Kidney (tissue), 14 donors: ENCODE data around the gene SLC23A1. TPM values are rescaled to one million over a fixed set of nuclear protein-coding genes. Genes with fewer than 3 reads are reported as not detected.

Experiments
- DNase-seq, 5 donors: peaks; one replicate each; pipeline ENCODE4 v3.0.0-alpha.2; 2013 to 2020
- FAIRE-seq: peaks from 2 replicates; lab custom pipeline; 2012; peaks lifted over from hg19 to GRCh38; lab: Jason Lieb, UNC
- H3K27ac ChIP-seq, 2 donors: one replicate each; pipeline ENCODE4 v1.7.0; 2013; ENCODE audit warnings: low read depth in 2 of 2, low read length in 2 of 2, inconsistent platforms in 1 of 2
- H3K27me3 ChIP-seq: one replicate; pipeline ENCODE4 v1.7.1; 2013; ENCODE audit warnings: low read length, inconsistent platforms; ENCODE audit not compliant: control insufficient read depth, insufficient read depth
- H3K36me3 ChIP-seq, 3 donors: one replicate each; pipeline versions ENCODE4 v1.7.0 to v1.7.1; 2013; ENCODE audit warnings: low read length in 3 of 3, control low read depth in 1 of 3, inconsistent platforms in 1 of 3; ENCODE audit not compliant: insufficient read depth in 3 of 3, control insufficient read depth in 2 of 3
- H3K4me1 ChIP-seq, 3 donors: one replicate each; pipeline versions ENCODE4 v1.7.0 to v1.7.1; 2013; ENCODE audit warnings: low read length in 3 of 3, inconsistent platforms in 1 of 3, low read depth in 1 of 3; ENCODE audit not compliant: control insufficient read depth in 2 of 3, insufficient read depth in 2 of 3
- H3K4me3 ChIP-seq, 3 donors: one replicate each; pipeline versions ENCODE4 v1.7.0 to v1.8.1; 2013; ENCODE audit warnings: low read length in 3 of 3, control low read depth in 1 of 3, inconsistent platforms in 1 of 3
- H3K9ac ChIP-seq, 3 donors: one replicate each; pipeline versions ENCODE4 v1.7.0 to v1.7.1; 2013; ENCODE audit warnings: low read length in 3 of 3, control low read depth in 1 of 3, inconsistent platforms in 1 of 3
- H3K9me3 ChIP-seq, 3 donors: one replicate each; pipeline versions ENCODE4 v1.7.0 to v1.7.1; 2013; ENCODE audit warnings: low read length in 3 of 3, control low read depth in 1 of 3, inconsistent platforms in 1 of 3; ENCODE audit not compliant: control insufficient read depth in 2 of 3, insufficient read depth in 1 of 3
- CTCF ChIP-seq: IDR thresholded peaks from 3 replicates; pipeline ENCODE4 v1.5.1; 2012; ENCODE audit warnings: mild to moderate bottlenecking, moderate library complexity, borderline replicate concordance; ENCODE audit not compliant: insufficient read depth; ENCODE audit errors: extremely low read depth
- intact Hi-C: fragments of 100-400 bp; cut with DNase I; formaldehyde crosslinking; loops from one replicate; pipeline ENCODE4 v1.11.1; 2022
- polyA plus RNA-seq: library from polyadenylated mRNA; stranded (reverse); fragments of 350-450 nt; fragmentation: Illumina TruSeq; extraction: RNeasy Lipid Tissue Mini Kit (QIAGEN cat#74804); gene quantifications from one replicate; pipeline ENCODE4 v1.2.3, GENCODE V29; 2014; ENCODE audit warnings: low read depth, low replicate concordance; ENCODE audit not compliant: insufficient read depth
- total RNA-seq: library from RNA; stranded (reverse); fragmentation: NEBNext Ultra II Directional; extraction: Animal tissue kit (Norgen Biotek cat#: 25700); gene quantifications from one replicate; pipeline ENCODE4 v1.2.1, GENCODE V29; 2021
- donor health status: control.
- donor health status: control.
- donor health status: control.
- donor health status: control.
- donor health status: control.
- donor health status: DM: yes; HTN: yes; CAD: no.
- donor health status: Normal renal cell carcinoma (clear cell type).

SLC23A1 gene
- total and polyA plus RNA-seq, 2 donors from 2014 or later, result 3.5 to 31.9 TPM

GRCh38 chr5:139407517-139407916 lies 24.4 kb upstream of the SLC23A1 start:
- FAIRE-seq (no peak), DNase-seq (no peak)
- TF ChIP-seq CTCF, result no peak
- Histone ChIP-seq H3K9ac (no peak overlapping the region), H3K4me1 (peaks cover 3 to 25% (median 11%) of the 10 kb centered on the region in 3 donors), H3K36me3 (no peaks in the 10 kb centered on the region), H3K27ac (no peak overlapping the region), H3K27me3 (no peaks in the 10 kb centered on the region), H3K9me3 (no peaks in the 10 kb centered on the region), H3K4me3 (no peak overlapping the region)
- intact Hi-C loops, result no loop called here

GRCh38 chr5:139406963-139407362 lies 23.9 kb upstream of the SLC23A1 start:
- Histone ChIP-seq H3K36me3 (no peaks in the 10 kb centered on the region), H3K9me3 (no peaks in the 10 kb centered on the region), H3K4me3 (no peak overlapping the region), H3K9ac (no peak overlapping the region), H3K4me1 (peaks cover 3 to 25% (median 11%) of the 10 kb centered on the region in 3 donors), H3K27me3 (no peaks in the 10 kb centered on the region), H3K27ac (no peak overlapping the region)
- no peak for TF ChIP-seq CTCF
- intact Hi-C loops, result no loop called here
- DNase-seq (no peak), FAIRE-seq (no peak)

- intact Hi-C loops, result no loop called here
- Histone ChIP-seq H3K27ac (peak overlapping the region; percentile 95), H3K27me3 (no peaks in the 10 kb centered on the region), H3K9me3 (no peaks in the 10 kb centered on the region), H3K9ac (peak overlapping the region; percentile 7 to 75 (median 20)), H3K4me3 (peak overlapping the region; percentile 43 to 72 (median 62)), H3K36me3 (no peaks in the 10 kb centered on the region), H3K4me1 (peaks cover 3 to 25% (median 11%) of the 10 kb centered on the region in 3 donors)
- TF ChIP-seq CTCF, result no peak
- FAIRE-seq (no peak), DNase-seq (no peak)
Measured at GRCh38 chr5:139404484-139404840, 21.4 kb upstream of the SLC23A1 start.
